Activated CD8-positive, alpha-beta T cell treated with anti-CD3 and anti-CD28 coated beads for 36 hours (primary cell): ENCODE data around the gene C8G. TPM values are rescaled to one million over a fixed set of nuclear protein-coding genes. Genes with fewer than 3 reads are reported as not detected.

ENCODE experiments used
- ATAC-seq: fragments of 200-7000 bp; cut with Tn5 transposase; one replicate; pipeline ENCODE4 v1.10.0; 2021; ENCODE audit warnings: mild to moderate bottlenecking, moderate library complexity
- CTCF ChIA-PET: fragments of 350-600 bp; sonication (Branson Sonifier 250); formaldehyde crosslinking; loops from one replicate; lab custom pipeline; 2021; ENCODE audit warnings: antibody characterized with exemption; lab: Charles Lee
- POLR2A ChIA-PET: fragments of 350-600 bp; sonication (Branson Sonifier 250); formaldehyde crosslinking; loops from one replicate; lab custom pipeline; 2021; ENCODE audit warnings: antibody characterized with exemption; lab: Charles Lee
- DNase-seq: peaks from one replicate; pipeline ENCODE4 v3.0.0-alpha.2; 2020
- H3K27ac Mint-ChIP-seq: one replicate; pipeline ENCODE4 v1.8.0; 2021; ENCODE audit warnings: mild to moderate bottlenecking, mixed read lengths
- H3K27me3 Mint-ChIP-seq: one replicate; pipeline ENCODE4 v1.8.0; 2021; ENCODE audit warnings: mixed read lengths
- H3K36me3 Mint-ChIP-seq: one replicate; pipeline ENCODE4 v1.8.0; 2021; ENCODE audit warnings: low read depth, mixed read lengths
- H3K4me1 Mint-ChIP-seq: one replicate; pipeline ENCODE4 v1.8.0; 2021; ENCODE audit warnings: low read depth, mixed read lengths
- H3K4me3 Mint-ChIP-seq: one replicate; pipeline ENCODE4 v1.8.0; 2021; ENCODE audit warnings: mild to moderate bottlenecking, moderate library complexity, mixed read lengths
- H3K9me3 Mint-ChIP-seq: one replicate; pipeline ENCODE4 v1.8.0; 2021; ENCODE audit warnings: mixed read lengths
- intact Hi-C: fragments of 100-400 bp; cut with micrococcal nuclease; formaldehyde crosslinking; loops from one replicate; pipeline ENCODE4 v1.10.0; 2022
- total RNA-seq, 2 experiments: library from RNA; stranded (reverse); gene quantifications; one replicate each; pipeline ENCODE4 v1.2.3, GENCODE V29; 2021
- TF ChIP-seq, protein P1 (sequence below): fragments of 200-600 bp; IDR thresholded peaks from one replicate; pipeline ENCODE4 v1.8.0; 2022; ENCODE audit warnings: antibody characterized with exemption, mild to moderate bottlenecking

The C8G gene
- total RNA-seq, 2 experiments from 2014 or later = 0.83 TPM; not detected in 1

- ATAC-seq (no peak), DNase-seq (no peak)
- H3K9me3 Mint-ChIP-seq = no peaks in the 10 kb centered on the region
- POLR2A ChIA-PET = interaction anchor here (0.9 to 2.4 kb wide), 3 partner anchors 16 to 36 kb away, joined by 3 to 8 read pairs (median 3); partner anchors contain the start of genes C8G and FBXW5
- intact Hi-C loops = no loop called here
- peak overlapping the region; percentile 34 for H3K27ac Mint-ChIP-seq
- no peak overlapping the region for H3K4me3 Mint-ChIP-seq
- CTCF ChIA-PET = interaction anchor here (0.9 to 1.3 kb wide), 4 partner anchors 13 to 73 kb away, joined by 3 to 4 read pairs (median 4); no protein-coding TSS in a partner anchor
- no peaks in the 10 kb centered on the region for H3K27me3 Mint-ChIP-seq
- H3K36me3 Mint-ChIP-seq = no peaks in the 10 kb centered on the region
- TF ChIP-seq, protein P1, sequence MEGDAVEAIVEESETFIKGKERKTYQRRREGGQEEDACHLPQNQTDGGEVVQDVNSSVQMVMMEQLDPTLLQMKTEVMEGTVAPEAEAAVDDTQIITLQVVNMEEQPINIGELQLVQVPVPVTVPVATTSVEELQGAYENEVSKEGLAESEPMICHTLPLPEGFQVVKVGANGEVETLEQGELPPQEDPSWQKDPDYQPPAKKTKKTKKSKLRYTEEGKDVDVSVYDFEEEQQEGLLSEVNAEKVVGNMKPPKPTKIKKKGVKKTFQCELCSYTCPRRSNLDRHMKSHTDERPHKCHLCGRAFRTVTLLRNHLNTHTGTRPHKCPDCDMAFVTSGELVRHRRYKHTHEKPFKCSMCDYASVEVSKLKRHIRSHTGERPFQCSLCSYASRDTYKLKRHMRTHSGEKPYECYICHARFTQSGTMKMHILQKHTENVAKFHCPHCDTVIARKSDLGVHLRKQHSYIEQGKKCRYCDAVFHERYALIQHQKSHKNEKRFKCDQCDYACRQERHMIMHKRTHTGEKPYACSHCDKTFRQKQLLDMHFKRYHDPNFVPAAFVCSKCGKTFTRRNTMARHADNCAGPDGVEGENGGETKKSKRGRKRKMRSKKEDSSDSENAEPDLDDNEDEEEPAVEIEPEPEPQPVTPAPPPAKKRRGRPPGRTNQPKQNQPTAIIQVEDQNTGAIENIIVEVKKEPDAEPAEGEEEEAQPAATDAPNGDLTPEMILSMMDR = no peak
- peaks cover 33% of the 10 kb centered on the region for H3K4me1 Mint-ChIP-seq
Observed at GRCh38 chr9:136962701-136963248, 17.7 kb downstream of the C8G start.

GRCh38 chr9:136963341-136963740 lies 18.3 kb downstream of the C8G start:
- peaks cover 33% of the 10 kb centered on the region for H3K4me1 Mint-ChIP-seq
- POLR2A ChIA-PET = no interaction called here
- TF ChIP-seq, protein P1 = no peak
- no peak overlapping the region for H3K4me3 Mint-ChIP-seq
- peak overlapping the region; percentile 34 for H3K27ac Mint-ChIP-seq
- ATAC-seq (no peak), DNase-seq (no peak)
- CTCF ChIA-PET = interaction anchor here (0.9 to 1.3 kb wide), 3 partner anchors 12 to 72 kb away, joined by 3 to 4 read pairs (median 4); no protein-coding TSS in a partner anchor
- H3K36me3 Mint-ChIP-seq = no peaks in the 10 kb centered on the region
- intact Hi-C loops = no loop called here
- no peaks in the 10 kb centered on the region for H3K27me3 Mint-ChIP-seq
- H3K9me3 Mint-ChIP-seq = no peaks in the 10 kb centered on the region

GRCh38 chr9:136963751-136964150 lies 18.7 kb downstream of the C8G start:
- H3K4me1 Mint-ChIP-seq = peaks cover 33% of the 10 kb centered on the region
- no peaks in the 10 kb centered on the region for H3K9me3 Mint-ChIP-seq
- POLR2A ChIA-PET = no interaction called here
- H3K4me3 Mint-ChIP-seq = no peak overlapping the region
- DNase-seq = no peak
- TF ChIP-seq, protein P1 = no peak
- intact Hi-C loops = no loop called here
- CTCF ChIA-PET = interaction anchor here (1.0 to 1.3 kb wide), 2 partner anchors 12 to 16 kb away, joined by 4 read pairs; no protein-coding TSS in a partner anchor
- H3K36me3 Mint-ChIP-seq = no peaks in the 10 kb centered on the region
- H3K27me3 Mint-ChIP-seq = no peaks in the 10 kb centered on the region
- ATAC-seq = no peak
- H3K27ac Mint-ChIP-seq = no peak overlapping the region

- Mint-ChIP-seq H3K36me3 (no peaks in the 10 kb centered on the region), H3K4me1 (peaks cover 33% of the 10 kb centered on the region), H3K9me3 (no peaks in the 10 kb centered on the region), H3K4me3 (no peak overlapping the region), H3K27ac (no peak overlapping the region), H3K27me3 (no peaks in the 10 kb centered on the region)
- CTCF ChIA-PET = interaction anchor here (2.2 kb wide), 1 partner anchor 12 kb away, joined by 7 read pairs; no protein-coding TSS in a partner anchor
- DNase-seq (no peak), ATAC-seq (no peak)
- TF ChIP-seq, protein P1 = no peak
- intact Hi-C loops = no loop called here
- POLR2A ChIA-PET = interaction anchor here (2.3 kb wide), 1 partner anchor 11 kb away, joined by 10 read pairs; no protein-coding TSS in a partner anchor
Observed at GRCh38 chr9:136964171-136964689, 19.2 kb downstream of the C8G start.
